Activated CD4-positive, alpha-beta T cell treated with anti-CD3 and anti-CD28 coated beads, Interleukin-2, amount 10 ng/mL, durations not matched to agents 7 days and 5 days (primary cell): ENCODE data around the gene MUC3A. TPM values are rescaled to one million over a fixed set of nuclear protein-coding genes. Genes with fewer than 3 reads are reported as not detected.
"Not testable (repeated sequence)": the region's sequence is repeated elsewhere in the genome, so short reads cannot be mapped to it uniquely, and the experiment has no call there.

Source experiments
- CTCF ChIA-PET: fragments of 350-600 bp; sonication (Branson Sonifier 250); formaldehyde crosslinking; loops from one replicate; lab custom pipeline; 2021; ENCODE audit warnings: antibody characterized with exemption; lab: Charles Lee
- POLR2A ChIA-PET: fragments of 350-600 bp; sonication (Branson Sonifier 250); formaldehyde crosslinking; loops from one replicate; lab custom pipeline; 2021; ENCODE audit warnings: antibody characterized with exemption; lab: Charles Lee
- DNase-seq: peaks from one replicate; pipeline ENCODE4 v3.0.0-alpha.2; 2020
- H3K27ac Mint-ChIP-seq: one replicate; pipeline ENCODE4 v1.8.0; 2021; ENCODE audit warnings: mild to moderate bottlenecking, moderate library complexity, mixed read lengths
- H3K27me3 Mint-ChIP-seq: one replicate; pipeline ENCODE4 v1.8.0; 2021; ENCODE audit warnings: mixed read lengths
- H3K36me3 Mint-ChIP-seq: one replicate; pipeline ENCODE4 v1.8.0; 2021; ENCODE audit warnings: low read depth, mixed read lengths
- H3K4me1 Mint-ChIP-seq: one replicate; pipeline ENCODE4 v1.8.0; 2021; ENCODE audit warnings: mixed read lengths
- H3K4me3 Mint-ChIP-seq: one replicate; pipeline ENCODE4 v1.8.0; 2021; ENCODE audit warnings: mild to moderate bottlenecking, moderate library complexity, mixed read lengths
- H3K9me3 Mint-ChIP-seq: one replicate; pipeline ENCODE4 v1.8.0; 2021; ENCODE audit warnings: mixed read lengths
- total RNA-seq, 2 experiments: library from RNA; stranded (reverse); gene quantifications; one replicate each; pipeline ENCODE4 v1.2.3, GENCODE V29; 2021

The MUC3A gene
- total RNA-seq, 2 experiments from 2014 or later: not detected

- H3K27ac Mint-ChIP-seq: no peak overlapping the region
- CTCF ChIA-PET: interaction anchor here (0.6 to 1.5 kb wide), 2 partner anchors 9 to 116 kb away, joined by 3 to 4 read pairs; no protein-coding TSS in a partner anchor
- no peak overlapping the region for H3K4me3 Mint-ChIP-seq
- H3K9me3 Mint-ChIP-seq: no peaks in the 10 kb centered on the region
- peaks cover 15% of the 10 kb centered on the region for H3K4me1 Mint-ChIP-seq
- DNase-seq: no peak
- H3K36me3 Mint-ChIP-seq: no peaks in the 10 kb centered on the region
- H3K27me3 Mint-ChIP-seq: peaks cover 34% of the 10 kb centered on the region
- POLR2A ChIA-PET: no interaction called here
These were observed 18.0 kb downstream of the MUC3A start for GRCh38 chr7:100967292-100967863.

GRCh38 chr7:100968031-100968430 is 18.7 kb downstream of the MUC3A start:
- no peak for DNase-seq
- no peaks in the 10 kb centered on the region for H3K36me3 Mint-ChIP-seq
- H3K27ac Mint-ChIP-seq: no peak overlapping the region
- CTCF ChIA-PET: interaction anchor here (0.6 to 1.5 kb wide), 2 partner anchors 10 to 115 kb away, joined by 3 to 4 read pairs; no protein-coding TSS in a partner anchor
- H3K4me1 Mint-ChIP-seq: peaks cover 15% of the 10 kb centered on the region
- peaks cover 34% of the 10 kb centered on the region for H3K27me3 Mint-ChIP-seq
- H3K4me3 Mint-ChIP-seq: no peak overlapping the region
- POLR2A ChIA-PET: no interaction called here
- H3K9me3 Mint-ChIP-seq: no peaks in the 10 kb centered on the region

GRCh38 chr7:100968650-100969049 is 19.3 kb downstream of the MUC3A start:
- H3K4me3 Mint-ChIP-seq: no peak overlapping the region
- peaks cover 15% of the 10 kb centered on the region for H3K4me1 Mint-ChIP-seq
- H3K9me3 Mint-ChIP-seq: no peaks in the 10 kb centered on the region
- no peak overlapping the region for H3K27ac Mint-ChIP-seq
- POLR2A ChIA-PET: no interaction called here
- DNase-seq: no peak
- peaks cover 33% of the 10 kb centered on the region for H3K27me3 Mint-ChIP-seq
- no peaks in the 10 kb centered on the region for H3K36me3 Mint-ChIP-seq
- CTCF ChIA-PET: interaction anchor here (1.3 kb wide), 1 partner anchor 9 kb away, joined by 3 read pairs; no protein-coding TSS in a partner anchor

- no peaks in the 10 kb centered on the region for H3K36me3 Mint-ChIP-seq
- ChIA-PET POLR2A (no interaction called here), CTCF (interaction anchor here (1.3 kb wide), 1 partner anchor 9 kb away, joined by 3 read pairs; no protein-coding TSS in a partner anchor)
- DNase-seq: no peak
- no peaks in the 10 kb centered on the region for H3K9me3 Mint-ChIP-seq
- H3K27ac Mint-ChIP-seq: no peak within 1 kb of the TSS
- peaks cover 31% of the 10 kb centered on the region for H3K27me3 Mint-ChIP-seq
- peaks cover 15% of the 10 kb centered on the region for H3K4me1 Mint-ChIP-seq
- H3K4me3 Mint-ChIP-seq: no peak within 1 kb of the TSS
These were observed 19.8 kb downstream of the MUC3A start, which contains the start of gene MUC12 for GRCh38 chr7:100969066-100969615. MUC12 (plus strand) TSS chr7:100969565; CDS start chr7:100969623, 58 bp downstream.

GRCh38 chr7:100971111-100972001 is 22.0 kb downstream of the MUC3A start:
- ChIA-PET CTCF (no interaction called here), POLR2A (no interaction called here)
- H3K4me3 Mint-ChIP-seq: no peak overlapping the region
- no peaks in the 10 kb centered on the region for H3K36me3 Mint-ChIP-seq
- H3K4me1 Mint-ChIP-seq: peaks cover 10% of the 10 kb centered on the region
- no peak overlapping the region for H3K27ac Mint-ChIP-seq
- H3K27me3 Mint-ChIP-seq: peaks cover 20% of the 10 kb centered on the region
- no peaks in the 10 kb centered on the region for H3K9me3 Mint-ChIP-seq
- no peak for DNase-seq

GRCh38 chr7:100972002-100972347 is 22.6 kb downstream of the MUC3A start:
- POLR2A ChIA-PET: no interaction called here
- Mint-ChIP-seq H3K36me3 (no peaks in the 10 kb centered on the region), H3K27me3 (peaks cover 15% of the 10 kb centered on the region), H3K27ac (no peak overlapping the region), H3K4me1 (peaks cover 5% of the 10 kb centered on the region), H3K4me3 (no peak overlapping the region), H3K9me3 (no peaks in the 10 kb centered on the region)
- no peak for DNase-seq
- CTCF ChIA-PET: no interaction called here

GRCh38 chr7:100974021-100974420 is 24.7 kb downstream of the MUC3A start:
- DNase-seq: no peak
- no peak overlapping the region for H3K27ac Mint-ChIP-seq
- H3K27me3 Mint-ChIP-seq: peaks cover 3% of the 10 kb centered on the region
- H3K4me3 Mint-ChIP-seq: no peak overlapping the region
- ChIA-PET CTCF (interaction anchor here (0.6 kb wide), 1 partner anchor 1889 kb away, joined by 3 read pairs; no protein-coding TSS in a partner anchor), POLR2A (interaction anchor here (0.6 kb wide), 1 partner anchor 265 kb away, joined by 4 read pairs; no protein-coding TSS in a partner anchor)
- no peaks in the 10 kb centered on the region for H3K4me1 Mint-ChIP-seq
- H3K9me3 Mint-ChIP-seq: no peaks in the 10 kb centered on the region
- H3K36me3 Mint-ChIP-seq: no peaks in the 10 kb centered on the region

- Mint-ChIP-seq H3K27ac (no peak overlapping the region), H3K4me3 (no peak overlapping the region), H3K36me3 (no peaks in the 10 kb centered on the region), H3K4me1 (no peaks in the 10 kb centered on the region), H3K9me3 (no peaks in the 10 kb centered on the region), H3K27me3 (no peaks in the 10 kb centered on the region)
- no peak for DNase-seq
- ChIA-PET CTCF (interaction anchor here (0.7 to 0.9 kb wide), 2 partner anchors 18 to 26 kb away, joined by 3 read pairs; partner anchors contain the start of gene MUC3A), POLR2A (no interaction called here)
These were observed 26.1 kb downstream of the MUC3A start for GRCh38 chr7:100975371-100975821.

- H3K27me3 Mint-ChIP-seq: no peaks in the 10 kb centered on the region
- no peak overlapping the region for H3K4me3 Mint-ChIP-seq
- H3K9me3 Mint-ChIP-seq: no peaks in the 10 kb centered on the region
- no peak for DNase-seq
- no peaks in the 10 kb centered on the region for H3K36me3 Mint-ChIP-seq
- no peak overlapping the region for H3K27ac Mint-ChIP-seq
- CTCF ChIA-PET: interaction anchor here (0.9 to 2.6 kb wide), 2 partner anchors 9 to 20 kb away, joined by 3 to 8 read pairs; partner anchors contain the start of gene MUC12
- H3K4me1 Mint-ChIP-seq: no peaks in the 10 kb centered on the region
- POLR2A ChIA-PET: no interaction called here
These were observed 29.0 kb downstream of the MUC3A start for GRCh38 chr7:100978300-100978699.

- no peak for DNase-seq
- POLR2A ChIA-PET: no interaction called here
- CTCF ChIA-PET: no interaction called here
- Mint-ChIP-seq H3K36me3 (no peaks in the 10 kb centered on the region), H3K27ac (no peak overlapping the region), H3K4me1 (no peaks in the 10 kb centered on the region), H3K27me3 (peaks cover 2% of the 10 kb centered on the region), H3K4me3 (no peak overlapping the region), H3K9me3 (no peaks in the 10 kb centered on the region)
These were observed 34.3 kb downstream of the MUC3A start for GRCh38 chr7:100983451-100984187.

GRCh38 chr7:100984241-100984918 is 35.0 kb downstream of the MUC3A start:
- H3K36me3 Mint-ChIP-seq, H3K27me3 Mint-ChIP-seq, CTCF ChIA-PET, H3K4me3 Mint-ChIP-seq, POLR2A ChIA-PET, DNase-seq, H3K9me3 Mint-ChIP-seq, H3K27ac Mint-ChIP-seq, H3K4me1 Mint-ChIP-seq: not testable (repeated sequence)
